ENCODE data around the gene ATP2B2.

ATP2B2 gene

DNA sequence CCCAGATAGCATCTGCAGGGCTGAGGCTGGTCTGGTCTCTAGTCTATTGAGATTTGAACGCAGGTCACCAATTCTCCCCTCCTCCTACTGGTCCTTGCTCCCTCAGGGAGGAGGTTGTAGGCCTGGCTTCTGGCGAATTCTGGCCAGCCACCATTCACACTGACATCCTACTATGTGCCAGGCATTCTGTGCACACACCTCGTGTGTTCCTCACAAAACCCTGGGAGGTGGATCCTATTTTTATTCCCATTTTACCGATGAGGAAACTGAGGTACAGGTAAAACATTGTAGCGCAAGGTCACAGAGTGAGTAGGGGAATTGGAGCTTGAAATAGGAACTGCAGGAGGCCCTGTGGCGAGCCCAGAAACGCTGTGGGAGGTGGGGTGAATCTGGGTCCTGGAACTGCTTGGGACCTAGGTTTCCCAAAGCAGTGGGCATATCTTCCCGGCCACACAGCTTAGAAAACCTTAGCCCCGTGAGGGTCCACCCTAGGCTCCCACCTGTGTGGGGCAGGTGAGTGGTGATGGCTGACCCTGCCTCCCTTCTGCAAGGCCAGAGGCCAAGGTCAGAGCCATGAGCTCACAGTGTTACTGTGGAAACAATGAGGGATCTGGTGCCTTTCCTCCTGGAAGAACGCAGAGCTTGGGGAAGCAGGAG is 4.8 kb upstream of the ATP2B2 start:
- no peak for DNase-seq

DNA sequence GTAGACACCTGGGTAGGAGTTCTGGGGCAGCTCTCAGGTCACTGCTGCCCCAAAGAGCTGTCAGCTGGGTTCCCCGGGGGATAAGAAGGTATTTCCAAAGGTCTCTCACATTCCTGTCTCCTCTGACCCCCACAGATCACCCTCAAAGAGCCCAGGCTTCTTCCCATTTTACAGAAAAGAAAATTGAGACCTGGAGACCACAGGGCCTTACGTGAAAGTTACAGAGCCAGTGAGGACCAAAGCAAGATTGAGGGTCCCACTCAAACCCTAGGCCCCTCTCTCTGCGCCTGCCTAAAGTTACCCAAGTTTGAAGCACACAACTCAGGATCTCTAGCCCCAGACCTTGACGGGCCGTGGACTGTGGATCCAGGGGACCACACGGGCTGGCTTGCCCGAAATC is 3.9 kb upstream of the ATP2B2 start:
- no peak for DNase-seq

GRCh38 chr3:10508619-10509260 is 3.4 kb upstream of the ATP2B2 start:
- DNase-seq = no peak

DNA sequence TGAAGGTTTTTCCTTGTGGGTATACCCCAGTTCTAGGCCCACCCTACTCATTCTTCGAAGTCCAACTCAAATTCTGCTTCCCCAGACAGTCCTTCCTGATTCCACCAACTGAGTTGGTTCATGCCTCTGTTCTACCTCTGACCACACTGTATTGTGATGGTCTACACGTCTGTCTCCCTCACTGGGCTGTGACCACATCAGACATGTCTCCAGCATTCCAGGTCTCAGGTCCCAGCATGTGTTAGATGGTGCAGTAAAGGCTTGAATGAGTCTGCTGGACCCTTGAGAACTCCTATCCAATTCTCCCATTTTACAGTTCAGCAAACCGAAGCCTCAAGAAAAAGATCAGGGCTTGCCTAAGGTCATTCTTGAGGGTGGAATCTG is 2.8 kb upstream of the ATP2B2 start:
- no peak for DNase-seq

DNA sequence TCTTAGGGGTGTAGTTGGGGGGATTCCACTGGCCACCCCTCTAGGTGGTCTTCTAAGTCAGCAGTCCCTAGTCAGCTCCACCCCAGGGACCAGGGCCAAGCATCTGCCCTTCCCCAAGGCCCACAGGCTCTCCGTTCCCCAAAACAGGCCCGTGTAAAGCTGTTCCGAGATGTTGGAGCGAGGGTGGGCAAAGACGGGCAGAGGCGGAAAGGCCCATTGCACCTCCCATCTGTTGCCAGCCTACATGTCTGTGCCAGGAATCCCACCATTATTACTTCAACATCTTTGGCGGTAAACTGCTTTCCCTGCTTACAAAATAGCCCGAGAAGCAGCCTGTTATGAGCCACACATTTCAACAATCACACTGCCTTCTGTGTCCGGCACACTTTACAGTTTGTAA is 1.9 kb upstream of the ATP2B2 start:
- DNase-seq = no peak

DNA sequence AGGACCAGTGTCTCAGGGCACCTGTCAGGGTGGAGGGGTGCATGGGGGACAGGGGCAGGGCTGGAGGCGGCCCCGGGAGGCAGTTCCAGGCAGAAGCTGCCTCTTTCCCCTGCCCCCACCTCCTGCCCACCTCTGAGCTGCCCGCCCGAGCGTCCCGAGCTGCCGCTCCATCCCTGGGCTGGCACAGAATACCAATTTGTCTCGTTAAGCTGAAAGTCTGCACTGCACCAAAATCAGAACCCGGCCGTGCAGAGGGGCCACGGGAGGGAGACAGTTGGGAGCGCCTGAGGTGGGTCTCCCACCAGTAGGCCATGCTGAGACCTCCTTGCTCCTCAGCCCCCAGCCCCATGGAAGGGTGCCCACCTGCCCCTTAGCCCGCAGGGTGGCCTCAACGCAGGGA is 1.3 kb upstream of the ATP2B2 start:
- no peak for DNase-seq

- no peak for DNase-seq
These were observed 602 bp upstream of the ATP2B2 start for GRCh38 chr3:10505791-10506585.

DNA sequence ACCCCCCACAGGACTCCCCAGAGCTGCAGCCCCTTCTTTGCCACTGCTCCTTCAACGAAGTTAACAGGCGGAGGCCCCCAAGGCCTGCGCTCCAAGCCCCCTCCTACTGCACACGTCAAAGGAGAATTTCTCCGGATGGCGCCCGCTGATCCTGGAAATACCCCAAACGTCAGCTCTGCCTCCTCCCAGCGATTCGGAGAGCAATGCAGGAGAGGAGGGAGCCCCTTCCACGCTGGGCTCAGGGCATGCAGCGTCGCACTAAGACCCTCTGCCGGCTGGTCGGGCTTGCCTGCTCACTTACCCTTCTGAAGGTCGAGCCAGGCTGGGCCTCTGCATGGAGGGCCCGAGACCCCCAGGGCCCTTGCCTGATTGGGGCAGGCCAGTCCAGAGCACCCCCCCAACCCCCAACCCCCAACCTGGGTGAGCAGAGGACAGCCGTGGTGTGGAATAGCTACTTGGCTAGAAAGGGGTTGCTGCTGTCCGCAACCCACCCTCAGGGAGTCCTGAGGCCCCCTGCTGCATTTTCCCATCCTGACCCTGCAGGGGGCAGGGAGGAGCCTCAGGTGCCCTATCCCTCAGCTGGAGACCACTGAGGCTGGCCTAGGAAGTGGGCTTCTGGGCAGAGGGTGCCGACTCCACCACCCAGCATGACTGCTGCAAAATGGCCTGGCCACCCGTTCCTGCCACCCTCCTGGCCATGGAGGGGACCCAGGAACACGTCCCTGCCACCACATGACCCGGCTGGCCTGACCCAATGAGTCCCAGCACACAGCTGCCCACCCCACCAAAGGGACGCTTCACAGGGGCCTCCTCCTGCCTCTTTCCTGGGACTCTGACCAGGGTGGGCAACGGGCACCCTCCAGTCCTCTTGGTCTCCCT is 976 bp downstream of the ATP2B2 start:
- no peak for DNase-seq

DNA sequence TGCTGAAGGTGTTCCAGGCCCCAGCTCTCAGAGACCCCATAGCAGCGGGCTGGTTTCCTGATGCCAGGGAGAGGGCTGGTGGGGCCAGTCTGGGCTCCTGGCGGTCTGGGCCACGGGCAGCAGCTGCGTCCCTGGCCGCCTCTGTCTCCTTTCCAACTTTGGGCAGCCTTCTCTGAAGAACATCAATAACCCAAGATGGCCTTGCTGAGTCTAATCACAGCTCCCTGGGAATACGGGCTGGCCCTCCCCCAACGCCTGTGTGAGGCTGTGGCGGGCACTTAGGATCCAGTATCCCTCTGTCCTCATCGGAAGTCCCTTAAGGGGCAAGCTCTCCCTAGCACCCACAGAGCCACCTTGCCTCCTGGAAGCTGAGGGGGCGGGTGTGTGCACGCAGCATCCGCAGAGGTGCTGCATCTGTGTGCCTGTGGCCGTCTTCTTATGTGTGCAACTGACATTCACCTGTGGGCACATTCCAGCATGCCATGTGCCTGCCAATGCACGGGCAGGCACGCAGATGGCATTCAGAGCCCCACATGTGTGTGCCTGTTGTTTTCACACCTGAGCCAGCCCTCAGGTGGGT is 2.1 kb downstream of the ATP2B2 start:
- DNase-seq = no peak

DNA sequence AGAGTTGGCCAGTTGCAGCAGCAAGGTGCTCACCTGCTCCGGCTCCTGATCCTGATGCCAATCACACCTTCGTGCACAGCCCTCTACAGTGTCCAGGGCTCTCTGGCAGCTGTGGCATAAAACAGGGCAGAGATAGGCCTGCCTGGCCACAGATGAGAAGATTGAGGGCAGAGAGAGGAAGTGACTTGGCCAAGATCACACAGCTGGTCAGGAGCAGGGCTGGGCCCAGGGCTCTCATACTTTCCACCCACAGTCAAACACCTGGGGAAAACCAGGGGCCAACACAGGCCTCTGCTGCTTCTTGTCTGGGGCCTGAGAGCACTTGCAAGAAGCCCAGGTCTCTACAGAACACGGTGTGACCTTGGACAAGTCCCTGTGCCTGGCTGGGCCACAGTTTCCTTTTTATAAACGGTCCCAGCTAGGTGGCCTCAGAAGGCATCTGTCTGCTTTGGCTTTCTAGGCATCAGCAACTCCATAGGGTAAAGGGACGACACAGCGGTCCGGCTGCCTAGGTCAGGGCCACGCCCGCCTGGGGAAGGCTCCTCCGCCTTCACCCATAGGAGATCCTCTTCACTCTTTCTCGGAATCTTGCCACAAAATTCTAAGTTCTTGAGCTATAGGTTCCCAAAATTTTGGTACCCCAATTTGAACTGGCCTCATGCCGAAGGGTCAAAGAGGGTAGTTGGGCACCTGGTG is 3.1 kb downstream of the ATP2B2 start:
- no peak for DNase-seq

- no peak for DNase-seq
These were observed 3.7 kb downstream of the ATP2B2 start for GRCh38 chr3:10501664-10502052.

DNA sequence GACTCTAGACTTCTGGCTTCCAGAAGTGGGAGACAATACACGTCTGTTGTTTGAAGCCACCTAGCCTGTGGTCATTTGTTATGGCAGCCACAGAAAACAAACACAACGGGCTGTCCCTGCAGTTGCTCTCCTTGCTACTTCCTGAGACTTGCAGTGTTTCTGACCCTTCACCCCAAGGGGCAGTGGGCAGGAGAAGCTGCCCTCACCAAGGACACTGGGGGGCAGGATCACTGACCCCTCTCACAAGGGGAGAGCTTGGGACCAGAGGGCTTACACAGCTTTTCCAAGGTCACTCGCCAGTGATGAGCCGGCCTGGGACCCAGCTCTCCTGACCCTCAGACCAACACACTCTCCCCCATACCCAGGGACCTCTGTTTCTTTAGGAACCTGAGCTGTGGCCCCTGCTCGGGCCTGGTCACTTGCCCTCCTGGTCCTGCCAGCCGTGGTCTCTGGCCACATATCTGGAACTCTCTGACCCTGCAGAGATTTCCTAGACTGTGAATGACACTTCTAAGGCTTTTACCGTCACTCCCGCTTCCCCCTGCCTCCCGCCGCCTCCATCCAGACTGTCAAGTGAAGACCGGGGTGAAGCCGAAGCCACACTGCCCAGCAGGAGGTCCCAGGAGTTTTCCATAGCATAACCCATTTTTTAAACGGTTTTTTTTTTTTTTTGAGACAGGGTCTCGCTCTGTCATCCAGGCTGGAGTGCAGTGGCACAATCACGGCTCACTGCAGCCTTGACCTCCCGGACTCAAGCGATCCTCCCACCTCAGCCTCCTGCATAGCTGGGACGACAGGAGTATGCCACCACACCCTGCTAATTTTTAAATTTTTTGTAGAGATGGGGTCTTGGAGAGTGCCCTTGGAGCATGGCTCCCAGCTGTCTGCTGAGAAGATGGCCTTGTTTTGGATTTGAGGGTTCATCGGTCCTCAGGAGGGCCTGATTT is 4.4 kb downstream of the ATP2B2 start:
- no peak for DNase-seq

DNA sequence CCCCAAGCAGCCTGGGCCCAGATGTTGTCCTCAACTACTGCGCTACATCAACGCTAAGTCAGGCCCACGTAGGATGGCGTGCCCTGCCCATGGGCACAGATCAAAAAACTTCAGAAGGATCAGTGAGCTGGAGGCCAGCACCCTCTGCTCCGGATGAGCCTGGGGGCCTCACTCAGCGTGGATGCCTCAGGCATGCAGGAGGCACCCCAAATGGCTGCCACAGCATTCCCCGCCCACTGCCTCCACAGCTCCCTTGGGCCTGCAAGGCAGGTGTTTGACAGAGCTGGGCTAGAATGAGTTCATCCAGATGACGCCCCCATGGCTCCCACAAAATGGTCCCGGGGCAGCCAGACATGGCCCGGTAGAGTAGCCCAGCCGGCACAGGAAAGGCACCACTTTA is 7.1 kb downstream of the ATP2B2 start:
- no peak for DNase-seq

DNA sequence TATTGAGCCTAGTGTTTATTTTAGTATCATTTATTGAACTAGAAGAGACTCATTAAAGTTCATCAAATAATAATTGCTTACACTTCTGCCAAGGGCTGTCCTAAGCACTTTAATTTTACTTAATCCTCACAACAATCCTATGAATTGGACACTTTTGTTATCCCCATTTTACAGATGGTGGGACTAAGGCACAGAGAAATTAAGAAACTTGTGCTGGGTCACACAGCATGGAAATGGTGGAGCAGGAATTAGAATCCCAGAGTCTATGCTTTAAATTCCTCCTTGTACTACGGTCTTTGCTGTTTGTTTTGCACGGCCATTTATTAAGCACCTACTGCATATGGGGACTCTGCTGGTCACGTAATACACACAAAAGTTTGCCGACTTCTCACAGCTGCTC is 7.9 kb downstream of the ATP2B2 start:
- no peak for DNase-seq

DNA sequence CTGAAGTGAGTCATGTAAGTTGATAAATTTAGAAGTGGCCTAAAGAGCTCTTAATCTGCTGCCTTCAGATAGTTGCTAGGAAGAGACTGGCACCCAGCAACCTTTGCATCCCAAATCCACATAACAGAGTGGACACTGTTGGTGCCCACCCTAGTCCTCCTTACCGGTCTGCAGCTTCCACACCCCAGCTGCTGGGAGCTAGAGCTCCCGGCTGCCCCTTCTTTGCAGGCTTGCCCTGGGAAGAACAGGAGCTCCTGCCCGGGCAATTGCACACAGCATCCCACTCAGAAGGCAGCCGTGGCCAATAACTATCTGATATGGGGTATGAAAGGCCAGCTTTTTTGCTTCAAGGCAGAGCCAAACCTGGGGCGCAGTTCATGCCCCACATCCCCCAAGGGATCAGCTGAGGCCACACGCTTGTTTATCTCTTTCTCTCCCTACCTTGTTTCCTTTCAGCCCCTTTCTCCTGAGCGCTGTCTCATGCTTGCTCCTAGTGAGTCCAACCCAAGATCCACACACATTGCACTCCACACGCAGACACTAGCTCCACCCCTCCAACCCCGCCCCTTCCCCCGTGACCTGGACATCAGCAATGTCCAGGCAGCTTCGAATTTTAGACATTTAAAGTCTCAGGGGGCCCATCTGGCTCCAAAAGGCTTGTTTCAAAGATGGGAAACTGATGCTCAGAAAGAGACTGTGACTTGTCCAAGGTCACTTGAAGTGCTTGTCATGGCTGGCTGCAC is 9.1 kb downstream of the ATP2B2 start:
- DNase-seq = no peak

GRCh38 chr3:10495614-10496013 is 9.8 kb downstream of the ATP2B2 start:
- DNase-seq = no peak

DNA sequence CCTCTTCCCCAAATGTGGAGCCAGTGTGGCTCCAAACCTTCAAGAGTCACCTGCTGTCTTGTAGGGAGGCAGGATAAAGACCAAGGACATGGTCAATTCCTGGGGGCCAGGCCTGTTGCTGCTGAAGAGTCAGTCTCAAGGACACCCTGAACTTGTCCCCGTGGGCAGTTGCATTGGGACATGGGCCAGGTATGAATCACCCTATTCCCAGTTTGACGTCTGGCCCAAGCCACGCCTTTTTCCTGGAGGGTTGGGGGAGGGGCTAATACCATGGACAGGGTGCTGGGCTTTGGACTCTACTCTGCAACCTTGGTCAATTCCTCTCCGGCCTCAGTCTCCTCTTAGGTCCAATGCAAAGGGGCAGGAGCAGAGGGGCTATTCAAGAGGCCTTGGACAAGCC is 10.4 kb downstream of the ATP2B2 start:
- no peak for DNase-seq

DNA sequence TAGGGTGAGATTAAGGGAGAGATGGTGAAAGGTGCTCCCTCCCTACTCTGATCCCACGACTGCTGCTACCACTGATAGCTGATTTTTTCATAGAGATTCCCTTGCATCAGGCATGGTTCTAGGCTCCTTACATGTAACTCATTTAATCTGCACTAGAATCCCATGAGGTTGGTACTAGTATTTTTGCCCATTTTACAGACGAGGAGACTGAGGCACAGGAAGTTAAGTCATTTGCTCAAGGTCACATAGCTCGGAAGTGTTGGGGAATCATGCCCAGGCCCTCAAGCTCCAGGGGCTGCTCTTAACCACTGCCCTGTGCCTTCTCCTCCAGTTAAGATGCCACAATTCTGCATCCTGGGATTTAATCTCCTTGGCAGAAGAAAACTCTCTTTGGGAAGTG is 11.2 kb downstream of the ATP2B2 start:
- DNase-seq = no peak

DNA sequence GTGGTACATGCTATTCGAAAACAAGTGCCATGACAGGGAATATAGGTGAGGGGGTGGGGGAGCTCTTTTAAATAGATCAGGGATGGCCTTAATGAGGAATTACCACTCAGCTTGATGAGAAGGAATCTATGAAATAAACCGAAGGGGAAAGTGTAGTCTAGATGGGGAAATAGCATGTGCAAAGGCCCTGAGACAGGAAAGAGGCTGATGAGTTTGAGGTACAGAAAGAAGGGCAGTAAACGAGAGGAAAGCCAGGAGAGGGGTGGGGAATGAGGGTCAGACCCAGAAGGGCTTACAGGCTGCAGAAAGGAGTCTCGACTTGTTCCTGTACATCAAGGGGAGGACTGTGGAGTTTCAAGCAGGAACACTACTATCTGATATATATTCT is 12.2 kb downstream of the ATP2B2 start:
- no peak for DNase-seq
